Loucy (cell line): ENCODE measurements around the gene PPFIA3.

Experiments
- H2AFZ ChIP-seq: fragments of 200-600 bp; sonication (generic); 2 replicates; pipeline ENCODE4 v1.6.0; 2016; ENCODE audit warnings: antibody characterized with exemption, mild to moderate bottlenecking, low read length, moderate library complexity
- H3F3A ChIP-seq: fragments of 200-600 bp; 2 replicates; pipeline ENCODE4 v1.6.0; 2016; ENCODE audit warnings: antibody characterized with exemption, low read depth, mild to moderate bottlenecking
- H3K27me3 ChIP-seq: fragments of 200-600 bp; sonication (generic); 2 replicates; pipeline ENCODE4 v1.6.1; 2014; ENCODE audit warnings: low read length, mild to moderate bottlenecking; ENCODE audit not compliant: insufficient read depth, poor library complexity, severe bottlenecking
- H3K36me3 ChIP-seq: fragments of 200-600 bp; sonication (generic); 2 replicates; pipeline ENCODE4 v1.6.1; 2016; ENCODE audit warnings: low read length; ENCODE audit not compliant: insufficient read depth
- H3K4me1 ChIP-seq: fragments of 200-600 bp; sonication (generic); 2 replicates; pipeline ENCODE4 v1.5.1; 2014; ENCODE audit warnings: low read length, mild to moderate bottlenecking; ENCODE audit not compliant: insufficient read depth, poor library complexity, severe bottlenecking
- H3K4me2 ChIP-seq: fragments of 200-600 bp; sonication (generic); 2 replicates; pipeline ENCODE4 v1.6.0; 2014; ENCODE audit warnings: antibody characterized with exemption, low read length, low read depth, mild to moderate bottlenecking; ENCODE audit not compliant: poor library complexity, severe bottlenecking
- H3K4me3 ChIP-seq: fragments of 200-600 bp; sonication (generic); 2 replicates; pipeline ENCODE4 v1.5.1; 2014; ENCODE audit warnings: low read length, mild to moderate bottlenecking, mixed read lengths; ENCODE audit not compliant: poor library complexity, severe bottlenecking
- H3K79me2 ChIP-seq: fragments of 200-600 bp; sonication (generic); 2 replicates; pipeline ENCODE4 v1.6.1; 2014; ENCODE audit warnings: low read length; ENCODE audit not compliant: insufficient read depth
- H3K9ac ChIP-seq: fragments of 200-600 bp; sonication (generic); 2 replicates; pipeline ENCODE4 v1.6.0; 2014; ENCODE audit warnings: mild to moderate bottlenecking, low read depth, low read length, moderate library complexity; ENCODE audit not compliant: poor library complexity, severe bottlenecking
- H3K9me2 ChIP-seq: fragments of 200-600 bp; sonication (generic); replicated peaks from 2 replicates; pipeline ENCODE4 v1.6.1; 2016; ENCODE audit warnings: low read depth, low read length, mixed read lengths
- H3K9me3 ChIP-seq: fragments of 200-600 bp; sonication (generic); 2 replicates; pipeline ENCODE4 v1.6.1; 2014; ENCODE audit warnings: mild to moderate bottlenecking, antibody characterized with exemption, low read length, low read depth; ENCODE audit not compliant: insufficient read depth
- H4K20me1 ChIP-seq: fragments of 200-600 bp; sonication (generic); 2 replicates; pipeline ENCODE4 v1.6.0; 2014; ENCODE audit warnings: antibody characterized with exemption, low read length, mild to moderate bottlenecking; ENCODE audit not compliant: insufficient read depth, poor library complexity, severe bottlenecking
- EZH2phosphoT487 ChIP-seq: fragments of 200-600 bp; IDR thresholded peaks from 2 replicates; pipeline ENCODE4 v1.6.1; 2018; ENCODE audit warnings: antibody characterized with exemption, mild to moderate bottlenecking, moderate library complexity, borderline replicate concordance
- TF ChIP-seq, protein P1 (sequence below): fragments of 200-600 bp; sonication (generic); conservative IDR thresholded peaks from 2 replicates; pipeline ENCODE4 v1.5.1; 2014; ENCODE audit warnings: mild to moderate bottlenecking, antibody characterized with exemption, low read length

PPFIA3 gene

DNA sequence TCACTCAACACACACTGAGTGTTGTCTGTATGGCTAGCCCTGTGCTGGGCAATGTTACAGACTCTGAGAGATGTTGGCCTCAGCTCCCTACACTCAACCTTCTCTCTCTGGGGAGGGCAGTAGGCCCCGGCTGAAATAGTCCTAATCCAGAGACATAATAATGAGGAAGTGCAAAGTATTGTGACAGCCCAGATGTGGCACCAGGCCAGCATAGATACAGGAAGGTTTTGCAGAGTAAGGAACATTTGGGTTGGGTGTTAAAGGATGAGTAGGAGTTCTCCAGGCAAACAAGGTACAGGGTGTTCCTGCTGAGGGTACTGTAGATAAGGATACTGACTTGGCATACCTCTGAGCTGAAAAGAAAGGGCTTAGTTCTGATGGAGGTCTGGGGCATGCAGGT lies 2.8 kb upstream of the PPFIA3 start:
- Histone ChIP-seq H3K4me1 (peaks cover 21% of the 10 kb centered on the region), H3K79me2 (no peaks in the 10 kb centered on the region), H3K9me3 (no peaks in the 10 kb centered on the region), H3K9me2 (no peaks in the 10 kb centered on the region), H3K36me3 (no peaks in the 10 kb centered on the region), H3F3A (no peaks in the 10 kb centered on the region), H4K20me1 (no peaks in the 10 kb centered on the region), H3K4me2 (no peak overlapping the region), H3K27me3 (no peaks in the 10 kb centered on the region), H2AFZ (no peak overlapping the region), H3K9ac (no peak overlapping the region), H3K4me3 (no peak overlapping the region)
- TF ChIP-seq, protein P1, sequence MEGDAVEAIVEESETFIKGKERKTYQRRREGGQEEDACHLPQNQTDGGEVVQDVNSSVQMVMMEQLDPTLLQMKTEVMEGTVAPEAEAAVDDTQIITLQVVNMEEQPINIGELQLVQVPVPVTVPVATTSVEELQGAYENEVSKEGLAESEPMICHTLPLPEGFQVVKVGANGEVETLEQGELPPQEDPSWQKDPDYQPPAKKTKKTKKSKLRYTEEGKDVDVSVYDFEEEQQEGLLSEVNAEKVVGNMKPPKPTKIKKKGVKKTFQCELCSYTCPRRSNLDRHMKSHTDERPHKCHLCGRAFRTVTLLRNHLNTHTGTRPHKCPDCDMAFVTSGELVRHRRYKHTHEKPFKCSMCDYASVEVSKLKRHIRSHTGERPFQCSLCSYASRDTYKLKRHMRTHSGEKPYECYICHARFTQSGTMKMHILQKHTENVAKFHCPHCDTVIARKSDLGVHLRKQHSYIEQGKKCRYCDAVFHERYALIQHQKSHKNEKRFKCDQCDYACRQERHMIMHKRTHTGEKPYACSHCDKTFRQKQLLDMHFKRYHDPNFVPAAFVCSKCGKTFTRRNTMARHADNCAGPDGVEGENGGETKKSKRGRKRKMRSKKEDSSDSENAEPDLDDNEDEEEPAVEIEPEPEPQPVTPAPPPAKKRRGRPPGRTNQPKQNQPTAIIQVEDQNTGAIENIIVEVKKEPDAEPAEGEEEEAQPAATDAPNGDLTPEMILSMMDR, result no peak
- TF ChIP-seq EZH2phosphoT487, result no peak

DNA sequence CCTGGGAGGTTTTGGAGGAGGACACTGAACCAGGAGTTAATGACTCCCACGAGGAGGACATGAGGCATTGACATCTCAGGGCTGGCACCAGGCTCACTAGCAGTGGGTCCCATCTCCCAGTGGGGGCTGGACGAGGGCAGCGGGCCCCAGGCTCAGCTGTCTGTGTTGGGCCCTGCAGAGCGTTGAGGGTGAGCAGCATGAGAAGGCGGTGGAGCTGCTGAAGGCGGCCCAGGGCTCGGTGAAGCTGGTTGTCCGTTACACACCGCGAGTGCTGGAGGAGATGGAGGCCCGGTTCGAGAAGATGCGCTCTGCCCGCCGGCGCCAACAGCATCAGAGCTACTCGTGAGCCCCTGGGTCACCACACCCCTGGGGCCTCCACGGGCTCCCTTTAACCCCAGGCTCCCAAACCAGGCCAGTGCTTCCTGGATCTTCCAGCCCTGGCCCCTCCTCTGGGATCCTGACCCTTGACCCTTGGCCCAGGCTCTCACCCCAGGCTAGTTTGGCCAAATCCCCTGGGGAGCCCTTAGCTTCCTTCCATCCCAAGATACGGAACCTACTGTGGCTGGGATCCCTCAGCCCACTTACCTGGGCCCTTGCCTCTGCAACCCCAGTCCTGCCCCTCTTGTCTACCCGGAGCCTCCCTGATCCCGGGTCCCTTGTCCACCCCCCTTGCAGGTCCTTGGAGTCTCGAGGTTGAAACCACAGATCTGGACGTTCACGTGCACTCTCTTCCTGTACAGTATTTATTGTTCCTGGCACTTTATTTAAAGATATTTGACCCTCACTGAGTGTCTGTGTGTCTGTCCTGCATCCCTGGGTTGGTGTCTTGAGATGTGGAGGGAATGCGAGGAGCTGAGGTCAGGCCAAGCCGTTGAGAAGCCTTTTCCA lies 1.4 kb upstream of the PPFIA3 start:
- Histone ChIP-seq H3F3A (no peaks in the 10 kb centered on the region), H2AFZ (peak overlapping the region; percentile 95), H3K4me1 (peaks cover 21% of the 10 kb centered on the region)

GRCh38 chr19:49118565-49119410 lies 556 bp upstream of the PPFIA3 start, which contains the start of gene C19orf73:
TSS of gene C19orf73 (minus strand) at chr19:49119143. CDS start at chr19:49119022, 121 bp downstream.
- Histone ChIP-seq H2AFZ (peak within 1 kb of the TSS; percentile 95), H3K36me3 (no peaks in the 10 kb centered on the region)
- TF ChIP-seq, protein P1, result no peak
- no peak for TF ChIP-seq EZH2phosphoT487

More for the DNA sequence above, 1.4 kb upstream of the PPFIA3 start:
- Histone ChIP-seq H3K4me3 (peak overlapping the region; percentile 79), H3K36me3 (no peaks in the 10 kb centered on the region), H3K9ac (peak overlapping the region; percentile 80), H4K20me1 (no peaks in the 10 kb centered on the region), H3K27me3 (no peaks in the 10 kb centered on the region), H3K4me2 (peak overlapping the region; percentile 97), H3K9me2 (no peaks in the 10 kb centered on the region), H3K79me2 (no peaks in the 10 kb centered on the region), H3K9me3 (no peaks in the 10 kb centered on the region)
- no peak for TF ChIP-seq EZH2phosphoT487
- TF ChIP-seq, protein P1, result no peak

More at GRCh38 chr19:49118565-49119410, 556 bp upstream of the PPFIA3 start, which contains the start of gene C19orf73:
- H3F3A ChIP-seq, result no peaks in the 10 kb centered on the region
- peaks cover 19% of the 10 kb centered on the region for H3K4me1 ChIP-seq
- no peaks in the 10 kb centered on the region for H3K9me3 ChIP-seq
- H3K9ac ChIP-seq, result peak within 1 kb of the TSS; percentile 80
- peak within 1 kb of the TSS; percentile 97 for H3K4me2 ChIP-seq
- no peaks in the 10 kb centered on the region for H4K20me1 ChIP-seq
- no peaks in the 10 kb centered on the region for H3K79me2 ChIP-seq
- no peaks in the 10 kb centered on the region for H3K9me2 ChIP-seq
- peak within 1 kb of the TSS; percentile 79 for H3K4me3 ChIP-seq
- H3K27me3 ChIP-seq, result no peaks in the 10 kb centered on the region
